Stimulated activated CD4-positive, alpha-beta T cell treated with anti-CD3 and anti-CD28 coated beads, Interleukin-15, amount 100 ng/mL, for 48 hours (primary cell): ENCODE results near the gene EHD4.
A peak's percentile ranks its signal among the peaks of the same experiment; 100 is the strongest.

Experiments
- DNase-seq, 2 donors: peaks; one replicate each; pipeline ENCODE4 v3.0.0-alpha.2; 2020; ENCODE audit warnings: low read depth in 2 of 2

The EHD4 gene

GRCh38 chr15:41980654-41981323, 8.4 kb upstream of the EHD4 start:
- DNase-seq: no peak

- no peak for DNase-seq
Measured at GRCh38 chr15:41979493-41980266, 7.3 kb upstream of the EHD4 start.

- no peak for DNase-seq
Measured at GRCh38 chr15:41978534-41978933, 6.2 kb upstream of the EHD4 start.

GRCh38 chr15:41977757-41978383, 5.5 kb upstream of the EHD4 start:
- no peak for DNase-seq

GRCh38 chr15:41975669-41976068, 3.3 kb upstream of the EHD4 start:
- no peak for DNase-seq

- no peak for DNase-seq
Measured at GRCh38 chr15:41974041-41974440, 1.7 kb upstream of the EHD4 start.

- DNase-seq: peak in 1 of 2 donors; percentile 17
Measured at GRCh38 chr15:41971895-41972252, 483 bp downstream of the EHD4 start.

GRCh38 chr15:41971089-41971894, 1.1 kb downstream of the EHD4 start:
- peak; percentile 71 to 76 for DNase-seq

GRCh38 chr15:41970456-41970855, 1.9 kb downstream of the EHD4 start:
- no peak for DNase-seq

GRCh38 chr15:41969851-41970431, 2.4 kb downstream of the EHD4 start:
- DNase-seq: no peak

- DNase-seq: no peak
Measured at GRCh38 chr15:41968701-41969100, 3.7 kb downstream of the EHD4 start.

- no peak for DNase-seq
Measured at GRCh38 chr15:41967506-41968206, 4.7 kb downstream of the EHD4 start.

- DNase-seq: no peak
Measured at GRCh38 chr15:41966920-41967465, 5.4 kb downstream of the EHD4 start.

GRCh38 chr15:41966414-41966812, 5.9 kb downstream of the EHD4 start:
- no peak for DNase-seq

- no peak for DNase-seq
Measured at GRCh38 chr15:41965441-41966413, 6.6 kb downstream of the EHD4 start.

- DNase-seq: no peak
Measured at GRCh38 chr15:41961595-41962202, 10.7 kb downstream of the EHD4 start.

GRCh38 chr15:41961001-41961518, 11.3 kb downstream of the EHD4 start:
- no peak for DNase-seq

- DNase-seq: no peak
Measured at GRCh38 chr15:41958002-41958420, 14.3 kb downstream of the EHD4 start.
